ENCODE data around the gene HTR5A. TPM values are rescaled to one million over a fixed set of nuclear protein-coding genes. Genes with fewer than 3 reads are reported as not detected.

HTR5A gene
- polyA plus RNA-seq, 1 donor: 0.03 TPM

GRCh38 chr7:155054761-155055160 lies 15.4 kb upstream of the HTR5A start:
- Histone ChIP-seq H3K27ac (ENCODE audit: low read length) (no peak overlapping the region), H3K27me3 (ENCODE audit: control insufficient read depth, insufficient read depth, low read length) (no peaks in the 10 kb centered on the region), H3K4me3 (ENCODE audit: low read length) (no peak overlapping the region), H3K36me3 (ENCODE audit: control insufficient read depth, insufficient read depth, low read length) (no peaks in the 10 kb centered on the region), H3K4me1 (ENCODE audit: control insufficient read depth, insufficient read depth, low read length) (no peaks in the 10 kb centered on the region), H3K9me3 (ENCODE audit: control insufficient read depth, low read depth, low read length) (no peaks in the 10 kb centered on the region)
- no peak for DNase-seq
- 33% methylated on average over 1 of the region's 2 CpGs for WGBS (ENCODE audit: insufficient coverage, low lambda C conversion rate)

DNA sequence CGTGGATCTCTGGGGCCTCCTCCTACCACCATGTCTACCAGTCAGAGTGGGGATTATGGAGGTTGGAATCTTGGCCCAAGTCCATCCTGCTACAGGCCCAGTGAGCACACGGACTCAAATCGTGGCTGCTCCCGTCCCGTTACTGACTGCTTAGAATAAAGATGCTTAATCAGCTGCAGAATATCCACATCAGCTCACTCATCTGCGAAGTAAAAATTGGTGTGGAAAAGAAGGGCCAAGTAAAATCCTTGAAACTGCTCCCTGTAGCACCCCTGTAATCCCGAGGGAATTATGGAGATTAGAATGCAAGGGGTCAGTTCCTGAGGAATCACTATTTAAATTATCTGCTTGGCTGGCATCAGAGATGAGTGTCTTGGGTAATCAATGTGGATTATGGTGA lies 13.0 kb upstream of the HTR5A start:
- Histone ChIP-seq H3K4me3 (ENCODE audit: low read length) (no peak overlapping the region), H3K27me3 (ENCODE audit: control insufficient read depth, insufficient read depth, low read length) (no peaks in the 10 kb centered on the region)
- no CpG with 5 or more reads among the region's 7 CpGs for WGBS (ENCODE audit: insufficient coverage, low lambda C conversion rate)

GRCh38 chr7:155058896-155059295 lies 11.2 kb upstream of the HTR5A start:
- no CpG with 5 or more reads among the region's 4 CpGs for WGBS (ENCODE audit: insufficient coverage, low lambda C conversion rate)
- Histone ChIP-seq H3K4me1 (ENCODE audit: control insufficient read depth, insufficient read depth, low read length) (no peaks in the 10 kb centered on the region), H3K36me3 (ENCODE audit: control insufficient read depth, insufficient read depth, low read length) (no peaks in the 10 kb centered on the region), H3K9me3 (ENCODE audit: control insufficient read depth, low read depth, low read length) (no peaks in the 10 kb centered on the region), H3K4me3 (ENCODE audit: low read length) (no peak overlapping the region), H3K27me3 (ENCODE audit: control insufficient read depth, insufficient read depth, low read length) (no peaks in the 10 kb centered on the region), H3K27ac (ENCODE audit: low read length) (no peak overlapping the region)
- no peak for DNase-seq

More for the DNA sequence above, 13.0 kb upstream of the HTR5A start:
- Histone ChIP-seq H3K27ac (ENCODE audit: low read length) (no peak overlapping the region), H3K4me1 (ENCODE audit: control insufficient read depth, insufficient read depth, low read length) (no peaks in the 10 kb centered on the region), H3K9me3 (ENCODE audit: control insufficient read depth, low read depth, low read length) (no peaks in the 10 kb centered on the region), H3K36me3 (ENCODE audit: control insufficient read depth, insufficient read depth, low read length) (no peaks in the 10 kb centered on the region)
- DNase-seq: no peak

DNA sequence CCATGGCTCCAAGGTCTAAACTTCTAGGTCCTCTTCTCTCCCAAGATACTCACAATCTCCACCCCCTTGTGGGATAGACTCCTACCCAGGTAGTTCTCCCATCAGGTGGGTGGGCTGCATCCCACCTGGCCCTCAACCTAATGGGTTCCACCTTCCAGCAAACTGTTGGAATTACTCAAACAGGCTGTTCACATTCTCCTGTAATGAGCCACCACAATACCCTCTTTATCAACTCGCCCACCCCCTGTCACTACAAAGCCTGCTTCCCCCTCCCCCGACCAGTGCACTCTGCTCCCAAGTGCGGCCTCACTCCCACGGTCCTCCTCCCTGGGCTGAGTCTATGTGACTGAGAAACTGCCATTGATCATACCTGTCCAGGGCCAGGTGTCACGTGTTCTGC lies 10.4 kb upstream of the HTR5A start:
- H3K4me1 ChIP-seq (ENCODE audit: control insufficient read depth, insufficient read depth, low read length): no peaks in the 10 kb centered on the region
- DNase-seq: no peak
- H3K4me3 ChIP-seq (ENCODE audit: low read length): no peak overlapping the region
- H3K27ac ChIP-seq (ENCODE audit: low read length): no peak overlapping the region
- H3K27me3 ChIP-seq (ENCODE audit: control insufficient read depth, insufficient read depth, low read length): no peaks in the 10 kb centered on the region
- no peaks in the 10 kb centered on the region for H3K36me3 ChIP-seq (ENCODE audit: control insufficient read depth, insufficient read depth, low read length)
- WGBS (ENCODE audit: insufficient coverage, low lambda C conversion rate): 33% methylated on average over 1 of the region's 5 CpGs
- H3K9me3 ChIP-seq (ENCODE audit: control insufficient read depth, low read depth, low read length): no peaks in the 10 kb centered on the region

- H3K27me3 ChIP-seq (ENCODE audit: control insufficient read depth, insufficient read depth, low read length): no peaks in the 10 kb centered on the region
- H3K9me3 ChIP-seq (ENCODE audit: control insufficient read depth, low read depth, low read length): no peaks in the 10 kb centered on the region
- 50% methylated on average over 2 of the region's 5 CpGs for WGBS (ENCODE audit: insufficient coverage, low lambda C conversion rate)
- no peak overlapping the region for H3K4me3 ChIP-seq (ENCODE audit: low read length)
- H3K4me1 ChIP-seq (ENCODE audit: control insufficient read depth, insufficient read depth, low read length): no peaks in the 10 kb centered on the region
- H3K27ac ChIP-seq (ENCODE audit: low read length): no peak overlapping the region
- H3K36me3 ChIP-seq (ENCODE audit: control insufficient read depth, insufficient read depth, low read length): no peaks in the 10 kb centered on the region
- no peak for DNase-seq
Observed at GRCh38 chr7:155062411-155062810, 7.7 kb upstream of the HTR5A start.

DNA sequence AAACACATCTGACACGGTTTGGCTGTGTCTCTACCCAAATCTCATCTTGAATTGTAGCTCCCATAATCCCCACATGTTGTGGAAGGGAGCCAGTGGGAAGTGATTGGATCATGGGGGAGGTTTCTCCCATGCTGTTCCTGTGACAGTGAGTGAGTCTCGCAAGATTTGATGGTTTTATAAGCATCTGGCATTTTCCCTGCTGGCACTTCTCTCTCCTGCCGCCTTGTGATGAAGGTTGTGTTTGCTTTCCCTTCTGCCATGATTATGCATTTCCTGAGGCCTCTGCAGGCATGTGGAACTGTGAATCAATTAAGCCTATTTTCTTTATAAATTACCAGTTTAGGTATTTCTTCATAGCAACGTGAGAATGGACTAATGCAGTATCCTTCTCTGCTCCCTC lies 5.9 kb upstream of the HTR5A start:
- no peak for DNase-seq
- H3K27ac ChIP-seq (ENCODE audit: low read length): no peak overlapping the region
- H3K27me3 ChIP-seq (ENCODE audit: control insufficient read depth, insufficient read depth, low read length): no peaks in the 10 kb centered on the region
- no peaks in the 10 kb centered on the region for H3K36me3 ChIP-seq (ENCODE audit: control insufficient read depth, insufficient read depth, low read length)
- no peak overlapping the region for H3K4me3 ChIP-seq (ENCODE audit: low read length)
- H3K9me3 ChIP-seq (ENCODE audit: control insufficient read depth, low read depth, low read length): no peaks in the 10 kb centered on the region
- no peaks in the 10 kb centered on the region for H3K4me1 ChIP-seq (ENCODE audit: control insufficient read depth, insufficient read depth, low read length)
- WGBS (ENCODE audit: insufficient coverage, low lambda C conversion rate): 0% methylated on average over 1 of the region's 4 CpGs

DNA sequence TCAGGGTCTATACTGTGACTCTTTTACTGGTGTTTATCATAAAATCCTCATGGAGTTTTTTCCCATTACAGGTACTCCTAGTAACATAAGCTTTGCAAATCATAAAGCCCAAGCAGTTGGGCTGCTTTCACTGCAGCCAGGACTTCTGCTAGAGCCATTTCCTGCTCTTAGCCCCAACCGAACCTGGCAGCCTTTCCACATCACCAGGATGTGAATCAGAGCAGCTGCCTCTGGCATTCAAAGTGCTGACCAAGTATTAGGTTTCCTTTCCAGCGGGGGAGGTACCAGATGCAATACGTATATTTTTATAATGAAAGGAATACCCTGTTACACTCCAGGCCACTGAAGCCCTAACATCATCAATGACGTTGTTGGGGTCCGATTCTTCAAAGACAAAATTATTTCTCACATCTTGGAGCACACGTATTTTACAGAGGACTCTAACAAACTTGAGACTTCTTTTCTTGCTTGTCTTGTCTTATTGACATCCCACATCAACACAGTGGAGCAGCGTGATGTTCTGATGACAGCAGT lies 3.6 kb upstream of the HTR5A start:
- H3K9me3 ChIP-seq (ENCODE audit: control insufficient read depth, low read depth, low read length): peaks cover 9% of the 10 kb centered on the region
- no peak for DNase-seq
- peaks cover 13% of the 10 kb centered on the region for H3K27me3 ChIP-seq (ENCODE audit: control insufficient read depth, insufficient read depth, low read length)
- no peaks in the 10 kb centered on the region for H3K4me1 ChIP-seq (ENCODE audit: control insufficient read depth, insufficient read depth, low read length)
- no peaks in the 10 kb centered on the region for H3K36me3 ChIP-seq (ENCODE audit: control insufficient read depth, insufficient read depth, low read length)
- no peak overlapping the region for H3K27ac ChIP-seq (ENCODE audit: low read length)
- WGBS (ENCODE audit: insufficient coverage, low lambda C conversion rate): 100% methylated on average over 1 of the region's 7 CpGs
- H3K4me3 ChIP-seq (ENCODE audit: low read length): no peak overlapping the region

- peaks cover 9% of the 10 kb centered on the region for H3K9me3 ChIP-seq (ENCODE audit: control insufficient read depth, low read depth, low read length)
- no peaks in the 10 kb centered on the region for H3K4me1 ChIP-seq (ENCODE audit: control insufficient read depth, insufficient read depth, low read length)
- H3K36me3 ChIP-seq (ENCODE audit: control insufficient read depth, insufficient read depth, low read length): no peaks in the 10 kb centered on the region
- WGBS (ENCODE audit: insufficient coverage, low lambda C conversion rate): no CpG with 5 or more reads among the region's 43 CpGs
- no peak overlapping the region for H3K4me3 ChIP-seq (ENCODE audit: low read length)
- H3K27ac ChIP-seq (ENCODE audit: low read length): no peak overlapping the region
- no peak for DNase-seq
- H3K27me3 ChIP-seq (ENCODE audit: control insufficient read depth, insufficient read depth, low read length): peaks cover 25% of the 10 kb centered on the region
Observed at GRCh38 chr7:155071121-155071651, 1.1 kb downstream of the HTR5A start.

DNA sequence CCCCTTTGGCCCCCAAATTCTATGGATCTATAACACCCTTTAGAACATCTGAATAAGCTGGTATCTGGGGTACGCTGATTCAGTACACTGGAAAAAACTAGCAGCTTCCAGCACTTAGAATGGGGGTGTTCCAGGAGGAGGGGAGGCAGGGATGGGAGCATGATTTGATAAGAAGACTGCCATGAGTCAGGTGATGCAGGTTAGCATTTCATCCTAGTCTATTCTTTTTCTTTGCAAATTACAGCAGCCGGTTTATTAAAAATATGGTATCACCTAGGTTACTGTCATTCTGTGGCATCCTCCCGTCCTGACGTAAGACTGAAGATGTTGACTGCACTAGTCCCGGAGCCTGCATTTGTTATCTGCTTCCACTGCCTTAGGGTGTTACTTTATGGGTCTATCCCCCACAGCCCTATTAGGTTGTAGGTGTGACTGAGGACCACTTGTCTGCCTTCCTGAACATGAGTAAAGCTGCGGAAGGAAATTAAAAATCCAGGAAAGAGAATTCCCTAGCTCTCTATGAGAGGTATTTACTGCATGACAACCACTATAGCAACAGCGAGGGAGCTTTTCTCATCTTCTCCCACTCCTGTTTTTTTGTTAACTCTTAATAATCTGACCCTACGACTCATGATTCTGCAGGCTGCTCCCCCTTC lies 1.9 kb downstream of the HTR5A start:
- no peak for DNase-seq
- H3K27me3 ChIP-seq (ENCODE audit: control insufficient read depth, insufficient read depth, low read length): peaks cover 25% of the 10 kb centered on the region
- H3K27ac ChIP-seq (ENCODE audit: low read length): no peak overlapping the region
- no CpG with 5 or more reads among the region's 8 CpGs for WGBS (ENCODE audit: insufficient coverage, low lambda C conversion rate)
- no peak overlapping the region for H3K4me3 ChIP-seq (ENCODE audit: low read length)
- no peaks in the 10 kb centered on the region for H3K4me1 ChIP-seq (ENCODE audit: control insufficient read depth, insufficient read depth, low read length)
- H3K36me3 ChIP-seq (ENCODE audit: control insufficient read depth, insufficient read depth, low read length): no peaks in the 10 kb centered on the region
- H3K9me3 ChIP-seq (ENCODE audit: control insufficient read depth, low read depth, low read length): peaks cover 9% of the 10 kb centered on the region

DNA sequence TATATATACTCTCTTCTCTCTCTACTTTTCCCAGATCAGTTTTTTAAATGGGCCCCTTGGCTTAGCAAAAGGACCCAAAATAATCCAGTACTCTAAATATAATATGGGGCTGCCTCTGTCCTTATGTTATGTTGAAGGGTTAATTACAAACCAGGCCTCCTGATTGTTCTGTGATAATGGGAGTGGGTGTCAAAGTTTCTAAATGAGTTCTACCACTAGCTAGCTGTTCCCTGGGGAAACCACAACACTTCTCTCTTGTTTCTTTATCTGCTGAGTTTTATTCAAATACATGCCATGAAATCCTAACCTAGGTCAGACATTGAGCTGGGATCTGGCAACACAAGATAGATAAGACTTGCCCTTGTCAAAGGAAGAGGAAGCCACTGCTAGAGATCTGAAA lies 3.8 kb downstream of the HTR5A start:
- peaks cover 9% of the 10 kb centered on the region for H3K9me3 ChIP-seq (ENCODE audit: control insufficient read depth, low read depth, low read length)
- no peak for DNase-seq
- no peaks in the 10 kb centered on the region for H3K4me1 ChIP-seq (ENCODE audit: control insufficient read depth, insufficient read depth, low read length)
- H3K27me3 ChIP-seq (ENCODE audit: control insufficient read depth, insufficient read depth, low read length): peaks cover 25% of the 10 kb centered on the region
- H3K36me3 ChIP-seq (ENCODE audit: control insufficient read depth, insufficient read depth, low read length): no peaks in the 10 kb centered on the region
- no peak overlapping the region for H3K4me3 ChIP-seq (ENCODE audit: low read length)
- H3K27ac ChIP-seq (ENCODE audit: low read length): no peak overlapping the region

DNA sequence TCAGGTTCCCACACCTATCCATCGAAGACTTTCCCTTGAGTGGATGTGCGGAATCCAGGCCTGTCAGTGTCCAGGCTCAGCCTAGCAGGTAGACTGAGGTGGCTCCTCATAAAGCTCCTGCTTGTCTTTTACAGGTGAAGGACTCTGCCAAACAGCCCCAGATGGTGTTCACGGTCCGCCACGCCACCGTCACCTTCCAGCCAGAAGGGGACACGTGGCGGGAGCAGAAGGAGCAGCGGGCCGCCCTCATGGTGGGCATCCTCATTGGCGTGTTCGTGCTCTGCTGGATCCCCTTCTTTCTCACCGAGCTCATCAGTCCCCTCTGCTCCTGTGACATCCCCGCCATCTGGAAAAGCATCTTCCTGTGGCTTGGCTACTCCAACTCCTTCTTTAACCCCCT lies 13.9 kb downstream of the HTR5A start:
- H3K27me3 ChIP-seq (ENCODE audit: control insufficient read depth, insufficient read depth, low read length): peaks cover 4% of the 10 kb centered on the region
- DNase-seq: no peak
- no peak overlapping the region for H3K27ac ChIP-seq (ENCODE audit: low read length)
- no peaks in the 10 kb centered on the region for H3K9me3 ChIP-seq (ENCODE audit: control insufficient read depth, low read depth, low read length)
- H3K4me3 ChIP-seq (ENCODE audit: low read length): no peak overlapping the region
- H3K4me1 ChIP-seq (ENCODE audit: control insufficient read depth, insufficient read depth, low read length): no peaks in the 10 kb centered on the region
- 95% methylated on average over 4 of the region's 14 CpGs for WGBS (ENCODE audit: insufficient coverage, low lambda C conversion rate)
- no peaks in the 10 kb centered on the region for H3K36me3 ChIP-seq (ENCODE audit: control insufficient read depth, insufficient read depth, low read length)

Data from large intestine (tissue), 3 donors.